Natural killer cell (primary cell): ENCODE data around the gene NDUFB8. TPM values are rescaled to one million over a fixed set of nuclear protein-coding genes. Genes with fewer than 3 reads are reported as not detected.

Experiments used
- ATAC-seq, 3 donors: fragments of 150-1000 bp in 2 of 3; fragments of 200-7000 bp in 1 of 3; cut with Tn5 transposase; 1 replicate in 1 of 3; 2 replicates in 2 of 3; pipeline ENCODE4 v1.10.0; 2021; ENCODE audit warnings: mild to moderate bottlenecking in 2 of 3, moderate library complexity in 2 of 3
- DNase-seq, 2 donors: peaks; one replicate each; pipeline versions ENCODE4 v3.0.0 to v3.0.0-alpha.2; 2013 to 2021; ENCODE audit warnings: mixed read lengths in 1 of 2
- H3K27ac ChIP-seq: one replicate; pipeline ENCODE4 v1.5.1; 2013; ENCODE audit warnings: mild to moderate bottlenecking, low read length
- H3K27me3 ChIP-seq: one replicate; pipeline ENCODE4 v1.6.1; 2013; ENCODE audit warnings: low read length; ENCODE audit not compliant: control insufficient read depth, insufficient read depth
- H3K36me3 ChIP-seq: one replicate; pipeline ENCODE4 v1.6.1; 2013; ENCODE audit warnings: low read length; ENCODE audit not compliant: control insufficient read depth, insufficient read depth
- H3K4me1 ChIP-seq: one replicate; pipeline ENCODE4 v1.6.1; 2013; ENCODE audit warnings: low read length; ENCODE audit not compliant: control insufficient read depth, insufficient read depth
- H3K4me3 ChIP-seq: one replicate; pipeline ENCODE4 v1.5.1; 2013; ENCODE audit warnings: low read length
- H3K9me3 ChIP-seq: one replicate; pipeline ENCODE4 v1.6.1; 2013; ENCODE audit warnings: low read length; ENCODE audit not compliant: control insufficient read depth, insufficient read depth
- H3K27ac Mint-ChIP-seq, 2 donors: one replicate each; pipeline ENCODE4 v1.8.0; 2022; ENCODE audit warnings: mild to moderate bottlenecking in 2 of 2, mixed read lengths in 2 of 2, moderate library complexity in 1 of 2
- H3K27me3 Mint-ChIP-seq, 2 donors: one replicate each; pipeline ENCODE4 v1.8.0; 2022; ENCODE audit warnings: low read depth in 2 of 2, mixed read lengths in 2 of 2
- H3K36me3 Mint-ChIP-seq: one replicate; pipeline ENCODE4 v1.8.0; 2022; ENCODE audit warnings: mixed read lengths
- H3K4me1 Mint-ChIP-seq, 2 donors: one replicate each; pipeline ENCODE4 v1.8.0; 2022; ENCODE audit warnings: mixed read lengths in 2 of 2
- H3K4me3 Mint-ChIP-seq: one replicate; pipeline ENCODE4 v1.8.0; 2022; ENCODE audit warnings: mild to moderate bottlenecking, moderate library complexity, mixed read lengths
- H3K9me3 Mint-ChIP-seq, 2 donors: one replicate each; pipeline ENCODE4 v1.8.0; 2022; ENCODE audit warnings: mixed read lengths in 2 of 2
- WGBS: methylation state at CpG from one replicate; pipeline ENCODE4 v1.1.7; 2013; ENCODE audit warnings: missing lambda C conversion rate; ENCODE audit not compliant: insufficient coverage; 5-methylcytosine and 5-hydroxymethylcytosine counted together
- intact Hi-C: fragments of 100-400 bp; cut with micrococcal nuclease; formaldehyde crosslinking; loops from one replicate; pipeline ENCODE4 v1.14.2; 2022
- total RNA-seq, 4 donors: library from RNA; stranded (reverse); fragments of 120-200 nt in 1 of 4; gene quantifications; one replicate each; pipeline versions ENCODE4 v1.2.3 to v1.2.4, GENCODE V29; 2013 to 2022
- TF ChIP-seq, protein P1 (sequence below): fragments of 200-600 bp; IDR thresholded peaks from one replicate; pipeline ENCODE4 v1.8.0; 2022; ENCODE audit warnings: antibody characterized with exemption

NDUFB8 gene
- total RNA-seq, 3 donors from 2014 or later (not counting 1 experiment from before 2014, with no cell fraction given) = 113 to 151 (median 137) TPM

DNA sequence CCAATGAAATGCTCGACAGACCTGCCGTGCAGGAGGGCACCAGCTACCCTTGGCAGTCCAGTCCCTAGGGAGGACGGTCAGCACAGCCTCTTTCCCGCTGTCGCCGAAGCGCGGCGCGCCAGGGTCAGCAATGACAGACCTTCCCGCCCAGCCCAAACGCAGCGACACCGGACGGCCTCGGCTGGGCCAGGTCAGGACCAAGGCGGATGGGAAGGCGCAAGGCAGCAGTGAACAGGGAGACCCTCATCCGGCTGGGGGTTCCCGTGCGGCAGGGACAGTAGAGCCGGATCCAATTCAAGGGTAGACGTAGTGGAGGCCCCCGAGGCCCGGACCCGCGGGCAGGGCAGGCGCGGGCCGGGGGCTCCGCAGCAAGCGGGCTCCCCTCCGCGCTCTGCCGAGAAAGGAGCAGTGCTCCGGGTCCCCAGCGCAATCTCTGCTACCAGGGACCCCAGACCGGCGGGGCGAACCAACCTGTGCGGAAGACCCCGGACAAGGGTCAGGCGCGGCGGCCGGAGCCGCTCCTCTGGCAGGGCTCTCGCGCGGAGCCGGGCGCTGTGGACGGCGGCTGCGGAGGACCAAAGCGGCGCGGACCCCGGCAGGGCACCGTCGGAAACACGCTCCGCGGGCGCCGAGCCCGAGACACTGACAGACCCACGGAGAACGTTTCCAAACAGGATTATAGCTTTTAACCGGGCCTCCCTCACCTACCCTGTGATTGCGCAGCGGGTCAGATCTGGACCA lies 10.2 kb downstream of the NDUFB8 start, which contains the start of gene SEC31B:
SEC31B (minus strand) TSS at position 551 of the 741 bp plus-strand sequence. CDS start 2,909 bp downstream, outside the sequence.
- H3K4me1 ChIP-seq = peaks cover 7% of the 10 kb centered on the region
- no peaks in the 10 kb centered on the region for H3K9me3 ChIP-seq
- WGBS = 49% methylated on average over 72 of the region's 72 CpGs
- DNase-seq = no peak
- TF ChIP-seq, protein P1, sequence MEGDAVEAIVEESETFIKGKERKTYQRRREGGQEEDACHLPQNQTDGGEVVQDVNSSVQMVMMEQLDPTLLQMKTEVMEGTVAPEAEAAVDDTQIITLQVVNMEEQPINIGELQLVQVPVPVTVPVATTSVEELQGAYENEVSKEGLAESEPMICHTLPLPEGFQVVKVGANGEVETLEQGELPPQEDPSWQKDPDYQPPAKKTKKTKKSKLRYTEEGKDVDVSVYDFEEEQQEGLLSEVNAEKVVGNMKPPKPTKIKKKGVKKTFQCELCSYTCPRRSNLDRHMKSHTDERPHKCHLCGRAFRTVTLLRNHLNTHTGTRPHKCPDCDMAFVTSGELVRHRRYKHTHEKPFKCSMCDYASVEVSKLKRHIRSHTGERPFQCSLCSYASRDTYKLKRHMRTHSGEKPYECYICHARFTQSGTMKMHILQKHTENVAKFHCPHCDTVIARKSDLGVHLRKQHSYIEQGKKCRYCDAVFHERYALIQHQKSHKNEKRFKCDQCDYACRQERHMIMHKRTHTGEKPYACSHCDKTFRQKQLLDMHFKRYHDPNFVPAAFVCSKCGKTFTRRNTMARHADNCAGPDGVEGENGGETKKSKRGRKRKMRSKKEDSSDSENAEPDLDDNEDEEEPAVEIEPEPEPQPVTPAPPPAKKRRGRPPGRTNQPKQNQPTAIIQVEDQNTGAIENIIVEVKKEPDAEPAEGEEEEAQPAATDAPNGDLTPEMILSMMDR = no peak
- H3K4me3 ChIP-seq = no peak within 1 kb of the TSS
- no peak within 1 kb of the TSS for H3K4me3 Mint-ChIP-seq
- no peak within 1 kb of the TSS for H3K27ac Mint-ChIP-seq
- H3K4me1 Mint-ChIP-seq = peaks cover 13 to 17% of the 10 kb centered on the region in 2 donors
- intact Hi-C loops = no loop called here
- H3K27me3 ChIP-seq = peaks cover 7% of the 10 kb centered on the region
- H3K27ac ChIP-seq = no peak within 1 kb of the TSS
- H3K27me3 Mint-ChIP-seq = peaks cover 10 to 11% of the 10 kb centered on the region in 2 donors
- H3K36me3 Mint-ChIP-seq = no peaks in the 10 kb centered on the region
- ATAC-seq = peak in 1 of 3 donors; percentile 28
- no peaks in the 10 kb centered on the region for H3K9me3 Mint-ChIP-seq
- peaks cover 20% of the 10 kb centered on the region for H3K36me3 ChIP-seq

DNA sequence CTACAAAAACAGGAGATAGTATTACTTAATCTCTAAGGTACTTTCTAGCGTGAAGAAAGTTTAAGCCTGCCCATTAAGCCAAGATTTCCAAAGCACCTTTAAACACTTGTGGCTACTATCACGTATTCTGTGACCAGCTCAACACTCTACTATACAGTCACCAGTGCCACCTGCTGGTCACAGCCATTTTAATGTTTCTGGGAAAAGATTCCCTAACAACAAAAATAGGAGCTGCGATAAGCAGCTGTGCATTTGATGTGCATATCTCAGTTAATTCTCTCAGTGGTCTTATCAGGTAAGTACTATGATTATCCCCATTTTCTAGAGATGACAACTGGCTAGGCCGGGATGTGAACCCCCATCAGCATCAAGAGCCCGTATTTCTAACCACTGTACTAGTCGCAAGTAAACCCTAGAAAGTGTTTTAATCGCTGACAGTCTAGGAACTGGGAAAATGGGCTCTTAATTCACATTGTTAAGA lies 10.9 kb downstream of the NDUFB8 start:
- ATAC-seq (peak; percentile 70 to 82 (median 82)), DNase-seq (peak; percentile 43 to 79)
- H3K27ac ChIP-seq = no peak overlapping the region
- Mint-ChIP-seq H3K27ac (no peak overlapping the region), H3K9me3 (no peaks in the 10 kb centered on the region), H3K4me1 (peaks cover 13 to 14% of the 10 kb centered on the region in 2 donors), H3K27me3 (peaks cover 10 to 11% of the 10 kb centered on the region in 2 donors), H3K36me3 (no peaks in the 10 kb centered on the region), H3K4me3 (no peak overlapping the region)
- H3K27me3 ChIP-seq = peaks cover 7% of the 10 kb centered on the region
- H3K9me3 ChIP-seq = no peaks in the 10 kb centered on the region
- H3K36me3 ChIP-seq = peaks cover 13% of the 10 kb centered on the region
- TF ChIP-seq, protein P1 = peak; percentile 81
- peaks cover 7% of the 10 kb centered on the region for H3K4me1 ChIP-seq
- H3K4me3 ChIP-seq = no peak overlapping the region
- intact Hi-C loops = loop anchor here (1.0 kb wide), 2 partner anchors 86 to 180 kb away; no protein-coding TSS in a partner anchor
- WGBS = 34% methylated on average over 7 of the region's 7 CpGs

DNA sequence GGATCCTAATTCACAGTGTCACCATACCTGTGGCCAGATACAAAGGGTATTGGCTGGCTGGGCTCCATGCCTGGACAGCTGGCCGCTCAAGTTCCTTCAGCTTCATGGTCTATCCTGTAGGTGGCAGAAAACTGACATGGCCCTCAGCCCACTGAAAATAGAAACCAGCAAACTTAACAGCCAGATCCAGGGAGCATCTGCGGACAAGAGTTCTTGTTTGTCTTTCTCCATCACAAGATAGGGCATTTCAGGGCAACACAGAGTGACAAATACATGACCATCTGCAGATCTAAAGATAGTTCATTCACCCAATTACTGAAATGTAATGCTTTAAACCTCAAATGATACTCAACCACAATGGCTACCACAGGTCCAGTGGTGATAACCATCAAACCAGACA lies 12.8 kb downstream of the NDUFB8 start:
- no peaks in the 10 kb centered on the region for H3K36me3 Mint-ChIP-seq
- Histone ChIP-seq H3K27me3 (peaks cover 7% of the 10 kb centered on the region), H3K27ac (no peak overlapping the region), H3K9me3 (no peaks in the 10 kb centered on the region), H3K4me3 (no peak overlapping the region), H3K36me3 (peaks cover 4% of the 10 kb centered on the region), H3K4me1 (peaks cover 7% of the 10 kb centered on the region)
- intact Hi-C loops = no loop called here
- no peak overlapping the region for H3K27ac Mint-ChIP-seq
- peaks cover 10 to 11% of the 10 kb centered on the region in 2 donors for H3K27me3 Mint-ChIP-seq
- WGBS = 72% methylated on average over 2 of the region's 2 CpGs
- peaks cover 17 to 21% of the 10 kb centered on the region in 2 donors for H3K4me1 Mint-ChIP-seq
- peak in 1 of 3 donors; percentile 37 for ATAC-seq
- no peaks in the 10 kb centered on the region for H3K9me3 Mint-ChIP-seq
- no peak for DNase-seq
- TF ChIP-seq, protein P1 = no peak
- no peak overlapping the region for H3K4me3 Mint-ChIP-seq
